ENCODE results near the gene TTC7B. TPM values are rescaled to one million over a fixed set of nuclear protein-coding genes. Genes with fewer than 3 reads are reported as not detected.

Gene TTC7B
- total and polyA plus RNA-seq, 2 of the 8 experiments (the other 6 are each of a cell fraction or from before 2014, with no cell fraction given): 23.7 to 34.0 TPM

GRCh38 chr14:90483117-90483516, 333.1 kb downstream of the TTC7B start:
- H3K9ac ChIP-seq (replicated peaks in 1 of 4; ENCODE audit: extremely low read depth in 1 of 4, low read depth in 3 of 4, low read length in 3 of 4): no peak overlapping the region
- no peak overlapping the region for H2BK20ac ChIP-seq (ENCODE audit: low read length)
- no peaks in the 10 kb centered on the region for H3K27me3 ChIP-seq (replicated peaks in 1 of 4; ENCODE audit: control insufficient read depth in 3 of 4, extremely low read depth in 1 of 4, insufficient read depth in 3 of 4, low read length in 3 of 4)
- H3K79me2 ChIP-seq (ENCODE audit: control insufficient read depth in 1 of 2, insufficient read depth in 2 of 2, low read length in 2 of 2): no peaks in the 10 kb centered on the region
- no peak overlapping the region for H2BK120ac ChIP-seq (replicated peaks; ENCODE audit: low read depth, low read length)
- no peaks in the 10 kb centered on the region for H4K20me1 ChIP-seq (replicated peaks in 1 of 2; ENCODE audit: control insufficient read depth in 1 of 2, insufficient read depth in 2 of 2, low read length in 2 of 2)
- H4K5ac ChIP-seq (ENCODE audit: insufficient read length, low read depth, low read length): no peak overlapping the region
- H2AFZ ChIP-seq (ENCODE audit: low read length): no peak overlapping the region
- no peak overlapping the region for H4K8ac ChIP-seq (ENCODE audit: extremely low read depth, insufficient read depth, low read length)
- H3K23me2 ChIP-seq (ENCODE audit: low read depth, low read length): peaks cover 4% of the 10 kb centered on the region; the same call in 1 of the 2 replicates
- H3K79me1 ChIP-seq (ENCODE audit: low read depth, low read length): no peaks in the 10 kb centered on the region
- no peaks in the 10 kb centered on the region for H3K9me3 ChIP-seq (ENCODE audit: insufficient read depth in 2 of 2, low read depth in 1 of 2, low read length in 1 of 2)
- H3K4me3 ChIP-seq (ENCODE audit: extremely low read depth in 1 of 4, insufficient read depth in 2 of 4, low read depth in 3 of 4, low read length in 4 of 4): no peak overlapping the region
- WGBS, 2 experiments (ENCODE audit: extremely low coverage in 1 of 2, insufficient coverage in 1 of 2, insufficient read length in 1 of 2, insufficient replicate concordance in 2 of 2, low coverage in 1 of 2, low lambda C conversion rate in 2 of 2, missing lambda C conversion rate in 1 of 2): 86% methylated on average over 2 of the region's 2 CpGs; no CpG with 5 or more reads in 1 of the 2 experiments
- no peak overlapping the region for H4K91ac ChIP-seq (replicated peaks; ENCODE audit: insufficient read length, low read length)
- no peak overlapping the region for H3K27ac ChIP-seq (ENCODE audit: low read depth, low read length)
- ChIA-PET CTCF (ENCODE audit: partially characterized antibody) (no interaction called here), POLR2A (ENCODE audit: partially characterized antibody) (no interaction called here)
- FAIRE-seq: no peak
- no peak overlapping the region for H3K23ac ChIP-seq (ENCODE audit: insufficient read length)
- no peak overlapping the region for H2BK15ac ChIP-seq (ENCODE audit: low read length)
- H3K36me3 ChIP-seq (ENCODE audit: control insufficient read depth in 2 of 4, insufficient read depth in 4 of 4, low read length in 3 of 4): no peaks in the 10 kb centered on the region
- H3K56ac ChIP-seq (replicated peaks; ENCODE audit: insufficient read length, low read depth, low read length): no peak overlapping the region
- no peak overlapping the region for H3K18ac ChIP-seq (ENCODE audit: extremely low read depth, low read length)
- H3K14ac ChIP-seq (ENCODE audit: insufficient read length): no peak overlapping the region
- H3K4me1 ChIP-seq (replicated peaks in 1 of 4; ENCODE audit: control insufficient read depth in 3 of 4, insufficient read depth in 4 of 4, low read length in 3 of 4): peaks cover 0 to 2% (median 0%) of the 10 kb centered on the region in 4 experiments; a peak in 2 of 7 replicates
- H3K4ac ChIP-seq (replicated peaks; ENCODE audit: insufficient read length, low read depth, low read length): no peak overlapping the region
- no peak overlapping the region for H3K4me2 ChIP-seq (ENCODE audit: insufficient read depth in 1 of 2, low read depth in 2 of 2, low read length in 2 of 2)
- H2AK5ac ChIP-seq (ENCODE audit: low read depth, low read length): no peak overlapping the region
- no peak for DNase-seq (ENCODE audit: low read depth in 1 of 2, low spot score in 2 of 2)
- H2BK5ac ChIP-seq (ENCODE audit: low read depth, low read length): no peak overlapping the region
- H2BK12ac ChIP-seq (ENCODE audit: low read depth, low read length): 0 out of 2 replicates have a peak overlapping the region, but pooled peaks have one; percentile 50
- TF ChIP-seq SP2 (IDR thresholded peaks at IDR 0.05; ENCODE audit: low read length) (no peak), BACH1 (IDR thresholded peaks at IDR 0.05; ENCODE audit: low read length) (no peak), CHD1 (IDR thresholded peaks at IDR 0.05; ENCODE audit: low read depth, low read length) (no peak), ATF3 (IDR thresholded peaks at IDR 0.05; ENCODE audit: insufficient read depth, low read depth, low read length) (no peak), KDM5A (IDR thresholded peaks at IDR 0.05; ENCODE audit: low read length) (no peak), POLR2AphosphoS5 (IDR thresholded peaks at IDR 0.05; ENCODE audit: low read depth, low read length) (no peak), RAD21 (IDR thresholded peaks at IDR 0.05 in 1 of 2, conservative IDR thresholded peaks at IDR 0.05 in 1 of 2; ENCODE audit: low read depth in 2 of 2, low read length in 2 of 2) (no peak), RFX5 (IDR thresholded peaks at IDR 0.05; ENCODE audit: borderline replicate concordance, low read depth, low read length) (no peak), CBX5 (IDR thresholded peaks at IDR 0.05; ENCODE audit: low read depth, low read length) (no peak), TAF1 (IDR thresholded peaks at IDR 0.05; ENCODE audit: low read depth, low read length) (no peak), EP300 (IDR thresholded peaks at IDR 0.05; ENCODE audit: borderline replicate concordance in 1 of 2, low read depth in 2 of 2, low read length in 2 of 2) (no peak), TAF7 (optimal IDR thresholded peaks at IDR 0.05; ENCODE audit: borderline replicate concordance, low read depth, low read length) (no peak), SAP30 (IDR thresholded peaks at IDR 0.05; ENCODE audit: insufficient read depth, insufficient replicate concordance, low read length) (no peak), SIN3A (conservative IDR thresholded peaks at IDR 0.05 in 1 of 2, IDR thresholded peaks at IDR 0.05 in 1 of 2; ENCODE audit: low read depth in 1 of 2, low read length in 2 of 2) (no peak)
